Fibroblast of skin of back (primary cell): ENCODE results near the gene ZNF263. TPM values are rescaled to one million over a fixed set of nuclear protein-coding genes. Genes with fewer than 3 reads are reported as not detected.

Experiments used
- DNase-seq: peaks from one replicate; pipeline ENCODE4 v3.0.0-alpha.2; 2013
- polyA plus RNA-seq, 2 experiments: library from polyadenylated mRNA; unstranded; fragments of 120-200 nt; gene quantifications; one replicate each; pipeline ENCODE4 v1.2.1, GENCODE V29; 2013; ENCODE audit not compliant: insufficient read length in 2 of 2

Gene ZNF263
- polyA plus RNA-seq (2013, experiment 1 of 2; ENCODE audit: insufficient read length) = 24.3 TPM
- polyA plus RNA-seq (2013, experiment 2 of 2; ENCODE audit: insufficient read length) = 17.3 TPM

DNA sequence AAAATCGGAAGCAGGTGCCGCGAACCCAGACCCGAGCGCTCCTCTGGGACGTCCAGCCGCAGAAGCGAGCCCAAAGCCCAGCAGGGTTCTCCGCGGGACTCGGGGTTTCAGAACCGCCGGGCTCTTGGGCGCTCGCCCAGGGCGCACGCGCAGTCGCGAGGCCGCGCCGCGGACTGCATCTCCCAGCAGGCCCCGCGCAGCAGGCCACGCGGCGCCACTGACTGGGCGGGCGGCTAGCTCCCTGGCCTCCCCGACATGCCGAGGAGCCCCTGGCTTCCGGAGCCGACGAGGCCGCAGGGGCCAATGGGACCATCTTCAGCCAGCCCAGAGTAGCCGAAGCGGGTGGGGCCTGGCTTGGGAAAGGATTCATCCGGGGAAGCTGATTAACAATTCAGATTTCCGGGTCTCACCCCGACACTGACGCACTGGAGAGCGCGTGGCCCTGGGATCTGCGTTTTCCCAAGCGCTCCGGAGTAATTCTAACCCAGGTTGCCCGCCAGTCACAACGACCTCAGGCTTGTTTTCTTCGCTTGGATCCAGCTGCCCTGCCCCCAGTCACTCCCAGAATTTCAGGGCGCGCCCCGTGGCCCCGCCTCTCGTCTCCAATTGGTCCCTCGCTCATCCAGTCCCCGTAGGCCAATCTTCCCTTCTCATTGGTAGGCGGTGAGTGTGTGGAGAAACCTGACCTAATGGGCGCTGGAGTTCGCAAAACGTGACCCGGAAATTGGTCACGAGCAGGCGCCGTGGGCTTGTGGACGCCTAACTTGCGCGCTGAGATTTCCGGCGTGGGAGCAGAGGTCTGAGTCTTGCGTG is at the start of gene ZNF263:
ZNF263 (plus strand) TSS at position 762 of the 813 bp plus-strand sequence. CDS start 328 bp downstream, outside the sequence.
- DNase-seq = peak; percentile 99

DNA sequence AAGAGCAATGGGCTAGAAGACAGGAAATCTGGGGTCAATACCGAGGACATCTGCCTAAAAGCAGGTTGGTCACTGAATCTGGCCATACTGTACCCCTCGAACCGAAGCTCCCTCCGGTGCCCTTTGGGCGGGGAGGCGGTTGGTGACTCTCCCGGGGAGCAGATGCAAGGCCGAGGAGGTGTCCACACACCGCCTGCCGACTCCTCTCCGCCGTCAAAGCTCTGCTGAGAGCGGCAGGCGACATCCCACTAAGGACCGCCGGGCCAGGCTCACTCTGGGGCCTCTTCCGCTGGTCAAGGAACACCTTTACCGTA is 48.8 kb upstream of the ZNF263 start:
- DNase-seq = no peak

DNA sequence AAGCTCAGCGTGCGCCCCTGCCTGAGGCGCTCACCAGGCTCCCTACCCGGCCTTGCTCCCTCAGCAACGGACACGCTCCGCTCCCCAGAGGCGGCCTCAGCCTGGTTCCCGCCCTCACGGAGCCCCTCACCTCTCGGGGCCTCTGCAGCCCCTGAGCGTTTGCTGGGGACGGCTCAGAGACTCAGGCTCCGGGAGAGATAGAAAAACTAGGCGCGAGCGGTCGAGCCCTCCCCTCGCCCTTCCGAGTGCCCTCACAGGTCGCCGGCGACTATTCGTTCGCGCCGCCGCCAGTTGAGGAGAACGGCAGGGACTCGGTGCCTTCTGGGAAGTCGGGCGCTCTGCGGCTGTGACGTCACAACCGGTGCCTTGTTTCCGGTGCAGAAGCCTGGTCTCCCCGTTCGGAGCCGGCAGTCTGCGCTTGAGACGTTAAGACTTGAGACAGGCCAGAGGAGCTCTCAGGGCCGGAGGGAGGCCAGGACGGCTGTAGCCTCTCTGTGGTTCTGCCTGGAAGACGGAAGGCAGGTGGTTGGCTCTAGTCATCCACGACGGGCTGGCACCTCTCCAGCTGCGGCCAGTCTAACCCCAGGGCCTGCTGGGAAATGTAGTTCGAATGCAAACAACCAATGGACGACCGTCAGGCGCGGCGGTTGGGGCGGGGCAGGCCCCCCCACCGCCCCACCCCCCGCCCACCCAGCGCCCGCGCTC is 48.3 kb upstream of the ZNF263 start, which contains the start of gene ZNF200:
ZNF200 (minus strand) TSS at position 302 of the 705 bp plus-strand sequence. CDS start 1,403 bp downstream, outside the sequence.
- DNase-seq = peak; percentile 95

DNA sequence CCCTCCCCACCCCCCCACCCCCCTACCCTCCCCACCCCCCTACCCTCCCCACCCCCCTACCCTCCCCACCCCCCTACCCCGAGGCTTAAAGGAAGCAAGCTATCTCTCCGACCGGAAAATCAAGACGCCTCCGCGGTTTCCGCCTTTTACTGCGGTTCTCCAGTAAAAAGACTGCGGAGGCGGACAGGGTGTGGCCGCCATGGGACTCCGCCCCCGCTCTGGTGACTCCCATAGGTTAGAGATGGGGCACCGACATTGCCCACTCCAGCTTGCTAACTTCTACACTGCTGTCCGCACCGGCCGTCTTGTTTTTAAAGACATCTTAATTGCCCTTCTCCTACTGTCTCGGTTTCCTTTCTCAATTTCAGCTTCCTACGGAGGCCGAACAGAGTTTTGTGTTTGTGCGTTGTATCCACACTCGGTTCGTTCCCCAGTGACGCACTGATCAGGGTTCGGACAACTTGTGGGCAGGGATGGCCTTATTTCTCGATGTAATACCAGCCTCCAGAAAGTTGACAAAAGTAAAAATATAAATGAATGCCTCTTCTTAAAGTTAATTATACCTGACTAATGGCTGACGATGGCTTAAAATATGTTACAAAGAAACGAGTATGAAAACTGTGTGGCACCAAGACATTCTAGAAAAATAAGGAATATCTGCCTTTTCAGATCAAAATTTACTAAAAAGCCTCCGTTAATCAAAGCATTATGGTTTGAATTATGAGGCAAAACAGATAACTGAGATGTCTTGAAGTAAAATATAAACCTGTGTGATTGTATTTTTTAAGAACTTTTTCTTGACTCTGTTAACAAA is 47.2 kb upstream of the ZNF263 start:
- no peak for DNase-seq

DNA sequence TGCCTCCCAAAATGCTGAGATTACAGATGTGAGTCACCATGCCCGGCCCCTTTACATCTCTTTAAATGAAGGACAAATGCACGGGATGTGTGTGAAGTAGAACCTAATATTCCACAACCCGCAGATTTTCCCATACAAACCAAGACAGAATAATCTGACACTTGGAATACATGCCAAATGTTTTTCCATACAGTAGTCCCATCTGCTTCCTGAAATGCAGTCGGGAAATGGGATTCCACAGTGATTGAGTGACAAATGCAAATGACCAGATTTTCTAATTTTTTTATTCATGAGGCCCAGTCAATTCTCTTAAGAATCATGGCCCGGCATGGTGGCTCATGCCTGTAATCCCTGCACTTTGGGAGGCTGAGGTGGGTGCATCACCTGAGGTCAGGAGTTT is 41.5 kb upstream of the ZNF263 start:
- no peak for DNase-seq

DNA sequence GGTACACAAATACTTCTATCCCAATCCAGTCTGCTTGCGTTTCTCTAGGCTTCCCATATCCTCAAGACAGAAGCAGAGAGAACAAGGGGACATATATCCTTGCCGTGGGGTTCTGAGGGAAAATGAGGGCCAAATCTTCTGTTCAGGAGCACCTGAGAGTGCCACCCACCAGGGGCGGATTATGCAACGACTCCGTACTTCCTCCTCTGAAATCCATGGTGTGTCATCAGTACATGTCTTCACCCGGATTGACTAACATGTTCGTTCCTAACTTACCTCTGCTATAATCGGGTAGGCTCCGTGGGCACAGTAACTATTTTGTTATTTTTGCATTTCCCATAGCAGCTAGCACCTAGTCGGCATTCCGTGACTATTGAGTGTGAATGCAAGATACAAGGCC is 40.6 kb upstream of the ZNF263 start:
- DNase-seq = no peak

DNA sequence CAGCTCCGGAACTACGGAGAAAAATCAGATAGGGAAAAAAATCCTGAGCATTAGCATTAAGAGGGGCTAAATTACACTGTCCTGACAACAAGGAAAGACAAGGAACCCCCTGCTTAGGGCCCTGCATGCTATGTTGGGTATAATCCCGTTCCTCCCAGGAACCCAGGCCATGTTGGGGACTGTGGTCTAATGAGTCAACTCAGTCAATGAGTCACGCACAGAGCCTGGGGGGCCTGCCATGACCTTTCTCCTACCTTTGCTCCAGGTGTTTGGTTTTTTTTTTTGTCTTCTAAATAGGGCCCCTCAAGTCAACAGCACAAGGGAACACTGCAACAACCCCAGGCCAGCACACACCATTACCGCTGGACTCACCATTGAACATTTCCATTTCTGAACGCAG is 39.4 kb upstream of the ZNF263 start:
- no peak for DNase-seq

DNA sequence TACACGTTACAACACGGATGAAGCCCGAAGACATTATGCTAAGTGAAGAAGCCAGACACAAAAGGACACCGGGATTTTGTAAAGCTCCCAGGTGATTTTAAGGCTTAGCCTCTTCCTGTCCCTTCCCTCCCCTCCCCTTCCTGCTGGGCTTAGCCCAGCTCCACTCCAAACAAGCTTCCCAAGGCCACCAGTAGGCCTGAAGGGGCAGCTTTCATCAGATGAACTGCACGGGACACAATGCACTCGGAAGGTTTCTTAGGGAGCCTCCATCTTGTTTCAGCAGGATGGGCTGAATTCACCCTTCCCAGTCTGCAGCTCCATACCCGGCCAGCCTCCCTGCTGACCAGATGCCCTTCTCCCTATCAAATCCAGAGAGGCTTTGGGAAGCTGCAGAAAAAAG is 37.3 kb upstream of the ZNF263 start:
- DNase-seq = no peak

DNA sequence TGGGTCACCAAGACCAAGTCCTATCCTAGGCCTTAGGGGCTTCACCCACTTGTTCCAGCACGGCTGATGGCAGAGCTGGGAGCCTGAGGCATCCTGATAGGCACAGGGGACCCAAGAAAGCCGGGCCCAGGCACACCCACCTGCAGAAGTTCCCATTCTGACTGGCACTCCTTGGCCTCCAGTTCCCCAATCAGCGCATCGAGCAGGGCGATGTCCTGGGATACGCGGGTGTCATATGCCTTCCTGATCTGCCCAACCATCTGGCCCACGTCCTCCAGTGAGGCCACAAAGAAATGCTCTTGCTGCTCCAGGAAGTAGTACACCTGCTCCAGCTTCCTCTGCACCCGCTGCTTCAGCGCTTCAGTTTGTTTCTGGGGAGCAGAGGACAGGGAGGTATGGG is 36.4 kb upstream of the ZNF263 start:
- DNase-seq = no peak

DNA sequence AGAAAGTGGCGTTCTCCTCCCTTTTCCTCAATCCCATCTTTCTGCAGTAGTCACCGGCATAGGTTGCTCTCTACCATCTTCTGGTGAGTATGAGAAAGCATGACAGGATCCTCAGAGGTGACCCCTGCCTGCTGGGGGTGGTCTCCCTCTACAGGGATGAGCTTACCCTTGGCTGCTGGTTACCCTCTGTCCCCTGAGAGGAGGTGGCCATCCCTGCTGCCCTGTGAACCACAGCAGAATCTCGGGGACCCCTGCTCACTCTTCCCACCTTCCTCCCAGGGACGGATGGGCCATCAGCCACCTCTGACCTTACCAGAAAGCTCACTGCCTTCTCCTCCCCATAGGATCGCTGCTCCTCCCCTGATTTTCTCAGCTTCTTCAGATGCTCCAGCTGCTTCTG is 34.7 kb upstream of the ZNF263 start:
- no peak for DNase-seq

DNA sequence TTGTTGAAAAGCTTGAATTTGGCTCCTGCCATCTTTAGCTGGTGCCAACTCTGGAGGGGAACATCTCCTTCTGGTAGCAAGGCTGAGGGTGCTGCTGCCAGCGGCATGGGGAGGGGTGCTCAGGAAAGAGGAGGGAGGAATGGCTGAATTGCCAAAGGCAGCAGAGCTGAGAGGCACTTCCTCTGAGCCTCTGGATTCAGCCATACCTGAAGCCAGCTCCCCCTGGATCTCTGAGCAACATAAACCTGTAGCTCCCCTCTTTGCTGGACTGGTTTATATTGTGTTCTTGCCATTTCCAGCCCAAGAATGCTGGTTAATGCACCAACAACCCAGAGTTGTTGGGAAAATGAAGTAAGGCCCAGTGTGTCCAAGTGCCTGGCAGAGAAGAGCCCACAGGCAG is 34.3 kb upstream of the ZNF263 start:
- DNase-seq = no peak

DNA sequence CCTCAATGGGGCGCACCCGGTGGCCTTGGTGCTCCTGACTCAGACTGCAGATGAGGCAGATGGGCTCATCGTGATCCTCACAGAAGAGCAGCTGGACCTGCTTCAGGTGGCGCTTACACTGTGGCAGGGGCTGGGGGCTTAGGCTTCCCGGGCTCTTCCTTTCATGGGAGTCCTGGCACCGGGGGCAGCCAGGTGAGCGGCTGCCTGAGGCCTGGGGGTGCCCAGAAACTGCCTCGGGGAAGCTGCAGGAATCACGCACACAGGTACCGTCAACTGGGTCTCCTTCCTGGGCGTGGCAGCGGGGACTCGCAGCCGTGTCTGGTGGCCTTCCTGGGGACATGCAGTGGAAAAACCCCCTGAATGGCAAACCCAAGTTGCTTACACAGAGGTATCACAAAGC is 33.8 kb upstream of the ZNF263 start:
- no peak for DNase-seq

DNA sequence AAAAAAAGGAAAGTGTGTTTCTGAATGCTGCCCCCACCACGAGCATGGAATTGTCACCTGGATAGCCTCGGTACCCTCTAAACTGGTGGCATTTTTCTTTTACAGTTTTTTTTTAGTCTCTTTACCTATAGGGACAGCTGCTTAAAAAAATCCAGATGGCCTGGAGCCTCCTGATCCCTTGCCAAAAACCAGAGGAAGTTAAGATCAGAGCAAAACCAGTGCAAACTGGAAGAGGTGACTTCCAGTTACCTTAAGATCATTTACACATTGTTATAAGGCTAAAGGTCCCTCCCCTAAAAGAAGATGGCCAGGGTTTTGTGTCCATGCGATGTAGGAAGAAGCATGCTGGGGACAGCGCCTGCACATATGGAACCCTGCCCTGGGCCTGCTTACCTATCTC is 30.3 kb upstream of the ZNF263 start:
- DNase-seq = no peak

DNA sequence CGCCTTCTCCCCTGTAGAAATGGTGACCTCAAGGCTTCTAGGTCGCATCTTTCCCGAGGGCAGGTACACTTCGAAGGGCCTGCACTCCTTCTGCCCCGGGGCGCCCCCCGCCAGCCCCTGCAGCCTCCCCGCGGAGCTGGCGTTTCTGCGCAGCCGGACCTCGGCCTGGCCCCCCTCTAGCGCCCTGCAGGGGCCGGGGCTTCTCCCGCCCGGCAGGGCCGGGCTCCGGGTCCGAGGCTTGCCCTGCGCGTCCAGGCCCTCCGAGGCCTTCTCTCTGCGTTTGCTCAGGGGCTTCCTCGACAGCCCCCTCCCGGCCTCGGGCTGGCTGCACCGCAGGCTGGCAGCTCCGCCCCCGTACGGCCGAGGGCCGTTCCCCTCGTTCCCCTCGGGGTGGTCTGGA is 29.0 kb upstream of the ZNF263 start:
- DNase-seq = no peak

DNA sequence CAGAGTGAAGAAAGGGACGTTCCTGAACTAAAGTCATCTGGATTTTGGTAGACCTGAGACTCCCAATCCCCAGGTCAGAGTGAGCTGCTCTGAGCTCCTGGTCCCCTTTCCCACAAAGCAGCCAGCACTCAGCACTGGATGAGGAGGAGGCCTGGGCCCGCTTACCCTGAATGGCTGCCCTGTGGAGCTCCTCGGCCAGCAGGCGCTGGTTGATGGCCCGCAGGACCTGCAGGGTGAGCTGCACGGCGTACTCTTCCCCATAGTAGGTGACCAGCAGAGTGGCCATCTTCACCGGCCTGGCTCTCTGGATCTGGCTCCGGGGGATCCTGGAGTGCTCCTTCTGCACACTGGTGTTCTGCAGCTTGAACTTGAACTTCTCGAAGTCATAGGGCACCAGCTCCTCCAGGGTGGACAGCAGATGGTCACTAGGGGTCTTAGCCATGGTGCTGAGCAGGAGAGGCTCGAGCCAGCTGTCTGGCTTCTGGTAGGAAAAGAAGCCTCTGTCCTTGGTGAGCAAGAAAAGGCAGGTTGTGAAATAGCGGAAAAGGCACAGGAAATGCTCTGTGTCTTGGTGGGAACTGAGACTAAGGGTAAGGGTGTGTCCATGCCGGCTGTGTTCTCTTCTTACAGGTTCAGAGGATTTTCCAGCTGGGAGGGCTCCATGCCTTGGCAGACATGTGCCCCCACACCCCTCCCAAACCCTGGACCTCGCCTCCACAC is 27.0 kb upstream of the ZNF263 start, which contains the start of gene MEFV:
MEFV (minus strand) TSS at position 488 of the 720 bp plus-strand sequence; CDS start at position 442, 46 bp downstream.
- DNase-seq = no peak

DNA sequence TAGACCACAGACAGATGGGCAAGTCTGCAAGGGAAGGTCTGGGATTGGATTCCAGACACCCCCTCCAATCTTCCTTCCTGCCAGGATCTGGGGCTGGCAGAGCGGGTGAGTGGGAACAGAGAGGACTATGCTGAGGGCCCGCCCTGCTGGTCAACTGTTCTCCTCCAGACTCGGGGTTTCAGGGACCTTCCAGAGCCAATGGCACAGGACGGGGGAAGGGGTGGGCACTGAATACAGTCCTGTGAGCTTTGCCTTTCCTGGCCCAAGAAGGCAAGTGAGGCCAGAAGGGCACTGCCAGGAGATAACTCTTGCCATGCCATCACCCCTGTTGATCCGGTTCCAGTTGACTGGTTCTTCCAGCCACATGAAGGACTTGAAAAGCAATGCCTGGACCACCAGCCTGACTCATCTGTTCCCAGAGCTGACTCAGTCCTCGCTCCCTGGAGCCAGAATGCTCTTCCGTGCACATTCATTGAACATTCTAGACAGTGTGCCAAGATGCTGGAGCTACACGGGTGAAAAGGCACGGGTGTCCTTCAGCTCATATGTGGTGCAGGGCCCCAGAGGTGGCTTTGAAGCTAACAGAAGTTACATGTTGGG is 26.3 kb upstream of the ZNF263 start:
- DNase-seq = peak; percentile 3

DNA sequence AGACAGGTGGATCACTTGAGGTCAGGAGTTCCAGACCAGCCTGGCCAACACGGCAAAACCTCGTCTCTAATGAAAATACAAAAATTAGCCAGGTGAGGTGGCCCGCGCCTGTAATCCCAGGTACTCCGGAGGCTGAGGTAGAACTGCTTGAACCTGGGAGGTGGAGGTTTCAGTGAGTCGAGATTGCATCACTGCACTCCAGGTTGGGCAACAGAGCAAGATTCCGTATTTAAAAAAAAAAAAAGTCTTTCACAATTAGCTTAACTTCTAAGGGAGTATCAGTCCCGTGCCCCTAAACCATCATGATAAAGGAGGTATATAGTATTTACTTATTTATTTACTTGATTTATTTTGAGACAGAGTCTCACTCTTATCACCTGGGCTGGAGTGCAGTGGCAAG is 23.5 kb upstream of the ZNF263 start:
- no peak for DNase-seq

DNA sequence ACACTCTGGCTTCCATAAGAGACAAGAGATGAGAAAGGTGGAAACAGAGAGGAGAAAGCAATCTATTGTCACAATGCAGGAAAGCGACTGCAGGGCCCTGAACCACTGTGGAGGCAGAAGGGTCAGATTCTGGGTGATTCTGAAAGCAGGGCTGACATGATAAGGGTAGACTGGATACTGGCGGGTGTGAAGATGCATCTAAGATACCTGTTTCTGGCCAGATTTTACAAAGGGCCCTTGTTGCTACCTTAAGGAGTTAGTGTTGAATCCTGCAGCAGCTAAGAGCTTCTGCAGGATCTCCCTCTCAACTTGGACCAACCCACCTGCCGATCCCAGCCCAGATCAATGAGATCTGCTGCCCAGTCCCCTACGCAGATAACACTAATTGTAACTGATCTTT is 20.8 kb upstream of the ZNF263 start:
- no peak for DNase-seq

DNA sequence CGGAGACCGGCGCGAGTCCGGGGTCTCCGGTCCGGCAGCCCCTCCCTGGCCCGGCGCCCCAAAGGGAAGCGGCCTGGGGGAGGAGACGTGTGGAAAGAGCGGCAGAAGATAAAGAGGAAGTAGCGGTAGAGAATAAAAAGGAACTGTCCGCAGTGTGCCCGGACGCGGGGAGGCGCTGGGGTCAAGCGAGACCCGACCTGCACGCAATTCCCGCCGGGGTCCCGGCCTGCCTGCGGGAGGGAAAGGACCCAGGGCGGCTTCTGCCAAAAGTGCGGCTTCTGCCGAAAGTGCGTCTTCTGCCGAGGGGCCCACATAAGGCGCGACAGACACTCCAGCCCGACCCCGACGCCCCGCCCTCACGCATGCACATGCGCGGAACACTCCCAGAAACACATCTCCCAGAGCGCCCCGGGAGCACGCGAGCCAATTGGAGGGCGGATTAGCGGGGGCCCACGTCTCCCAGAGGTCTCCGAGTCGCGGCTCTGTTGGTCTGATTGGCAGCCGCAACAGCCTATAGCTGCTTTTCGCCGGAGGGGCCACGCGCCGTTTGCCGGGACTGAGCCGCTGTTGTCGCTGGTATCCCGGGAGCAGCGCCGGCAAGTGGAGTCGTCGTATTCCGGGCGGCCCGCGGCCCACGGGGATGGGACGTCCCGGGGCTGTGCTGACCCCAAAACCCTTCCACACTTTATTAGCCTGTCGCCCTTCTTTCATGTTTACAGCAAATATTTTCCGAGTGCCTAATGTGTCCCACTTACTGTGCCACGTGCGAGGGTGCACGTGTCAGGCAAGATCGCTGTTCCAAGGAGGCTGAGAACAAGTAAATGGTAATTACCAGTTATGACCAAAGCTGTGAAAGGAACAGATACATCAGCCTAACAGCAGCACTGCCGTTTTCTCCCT is 18.9 kb upstream of the ZNF263 start:
- DNase-seq = peak; percentile 99

DNA sequence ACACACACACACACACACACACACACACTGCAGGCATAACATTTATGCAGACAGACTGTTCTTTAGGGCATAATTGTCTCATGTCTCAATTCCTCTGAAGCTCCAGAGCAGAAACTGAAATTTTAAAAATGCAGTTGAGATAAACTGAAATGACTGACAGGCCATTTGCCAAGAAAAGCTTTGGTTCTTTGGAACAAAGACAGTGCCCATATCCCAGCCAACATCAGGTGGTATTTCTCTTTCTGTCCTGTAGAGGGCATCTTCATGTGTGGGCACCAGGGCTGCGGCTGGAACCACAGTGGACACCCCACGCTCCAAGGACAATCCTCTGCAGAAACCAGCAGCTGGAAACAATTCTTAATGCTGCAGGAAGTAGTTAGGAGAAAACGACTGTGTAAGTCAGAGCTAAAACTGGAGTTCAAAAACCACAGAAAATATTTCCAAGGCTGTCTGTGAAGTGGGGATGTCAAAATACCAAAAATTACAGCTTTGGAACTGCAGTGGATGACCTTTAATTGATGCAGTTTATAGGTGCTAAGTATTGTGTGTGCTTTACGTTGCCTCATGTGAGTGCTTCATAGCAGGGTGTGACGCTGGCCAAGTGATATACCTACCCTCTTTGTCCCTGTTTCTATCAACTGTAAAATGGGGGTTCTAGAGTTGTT is 16.3 kb upstream of the ZNF263 start:
- peak; percentile 42 for DNase-seq
